HG03457 (cell line): ENCODE measurements around the gene HIP1R.
"Not testable (repeated sequence)": the region's sequence is repeated elsewhere in the genome, so short reads cannot be mapped to it uniquely, and the experiment has no call there.

Experiments
- ATAC-seq: cut with Tn5 transposase; IDR thresholded peaks from one replicate; pipeline ENCODE4 v1.9.1; 2021; ENCODE audit warnings: moderate number of reproducible peaks; ENCODE audit not compliant: unreplicated experiment

The HIP1R gene, protein sequence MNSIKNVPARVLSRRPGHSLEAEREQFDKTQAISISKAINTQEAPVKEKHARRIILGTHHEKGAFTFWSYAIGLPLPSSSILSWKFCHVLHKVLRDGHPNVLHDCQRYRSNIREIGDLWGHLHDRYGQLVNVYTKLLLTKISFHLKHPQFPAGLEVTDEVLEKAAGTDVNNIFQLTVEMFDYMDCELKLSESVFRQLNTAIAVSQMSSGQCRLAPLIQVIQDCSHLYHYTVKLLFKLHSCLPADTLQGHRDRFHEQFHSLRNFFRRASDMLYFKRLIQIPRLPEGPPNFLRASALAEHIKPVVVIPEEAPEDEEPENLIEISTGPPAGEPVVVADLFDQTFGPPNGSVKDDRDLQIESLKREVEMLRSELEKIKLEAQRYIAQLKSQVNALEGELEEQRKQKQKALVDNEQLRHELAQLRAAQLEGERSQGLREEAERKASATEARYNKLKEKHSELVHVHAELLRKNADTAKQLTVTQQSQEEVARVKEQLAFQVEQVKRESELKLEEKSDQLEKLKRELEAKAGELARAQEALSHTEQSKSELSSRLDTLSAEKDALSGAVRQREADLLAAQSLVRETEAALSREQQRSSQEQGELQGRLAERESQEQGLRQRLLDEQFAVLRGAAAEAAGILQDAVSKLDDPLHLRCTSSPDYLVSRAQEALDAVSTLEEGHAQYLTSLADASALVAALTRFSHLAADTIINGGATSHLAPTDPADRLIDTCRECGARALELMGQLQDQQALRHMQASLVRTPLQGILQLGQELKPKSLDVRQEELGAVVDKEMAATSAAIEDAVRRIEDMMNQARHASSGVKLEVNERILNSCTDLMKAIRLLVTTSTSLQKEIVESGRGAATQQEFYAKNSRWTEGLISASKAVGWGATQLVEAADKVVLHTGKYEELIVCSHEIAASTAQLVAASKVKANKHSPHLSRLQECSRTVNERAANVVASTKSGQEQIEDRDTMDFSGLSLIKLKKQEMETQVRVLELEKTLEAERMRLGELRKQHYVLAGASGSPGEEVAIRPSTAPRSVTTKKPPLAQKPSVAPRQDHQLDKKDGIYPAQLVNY

GRCh38 chr12:122834921-122835749 is at the start of gene HIP1R:
Gene HIP1R (plus strand): TSS chr12:122835457. CDS start chr12:122835551, 94 bp downstream.
- ATAC-seq: no peak

GRCh38 chr12:122785503-122785902 is 49.8 kb upstream of the HIP1R start:
- ATAC-seq: no peak

DNA sequence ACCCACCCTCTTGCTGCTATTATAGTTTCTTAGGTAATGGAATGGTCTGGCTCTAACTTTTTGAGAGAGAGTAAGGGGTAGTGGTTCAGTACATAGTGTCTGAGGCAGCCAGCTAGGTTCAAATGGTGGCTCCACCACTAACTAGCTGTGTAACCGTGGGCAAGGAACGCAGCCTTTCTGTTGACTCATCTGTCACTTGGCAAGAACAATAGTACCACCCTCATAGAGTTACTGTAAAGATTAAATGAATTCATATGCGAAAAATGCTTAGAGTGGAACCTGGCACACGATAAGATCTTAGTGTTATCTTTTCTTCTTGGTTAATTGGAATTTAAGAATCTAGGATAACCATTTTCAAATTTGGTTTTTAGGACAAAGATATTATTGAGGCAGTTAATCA is 46.9 kb upstream of the HIP1R start:
- ATAC-seq: no peak

- ATAC-seq: no peak
Measured at GRCh38 chr12:122789637-122790036, 45.6 kb upstream of the HIP1R start.

- ATAC-seq: no peak
Measured at GRCh38 chr12:122790393-122791075, 44.7 kb upstream of the HIP1R start.

DNA sequence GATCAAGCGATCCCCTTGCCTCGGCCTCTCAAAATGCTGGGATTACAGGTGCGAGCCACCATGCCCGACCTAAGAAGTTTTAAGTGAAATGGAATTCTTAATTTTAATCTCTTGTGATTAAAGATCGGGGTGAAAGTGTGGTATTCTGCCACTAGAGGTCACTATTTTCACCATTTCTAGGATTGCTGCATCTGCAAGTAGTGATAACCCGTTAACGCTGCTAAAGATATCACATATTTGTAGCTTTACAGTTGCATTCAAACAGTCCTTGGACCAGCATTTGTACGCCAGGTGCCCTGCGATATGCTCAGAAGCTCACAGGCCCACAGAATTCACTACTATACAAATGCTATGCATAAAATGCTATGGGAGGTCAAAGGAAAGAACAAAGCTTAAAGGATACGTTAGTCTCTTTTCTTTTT is 41.6 kb upstream of the HIP1R start:
- ATAC-seq: no peak

- no peak for ATAC-seq
Measured at GRCh38 chr12:122795807-122796206, 39.5 kb upstream of the HIP1R start.

DNA sequence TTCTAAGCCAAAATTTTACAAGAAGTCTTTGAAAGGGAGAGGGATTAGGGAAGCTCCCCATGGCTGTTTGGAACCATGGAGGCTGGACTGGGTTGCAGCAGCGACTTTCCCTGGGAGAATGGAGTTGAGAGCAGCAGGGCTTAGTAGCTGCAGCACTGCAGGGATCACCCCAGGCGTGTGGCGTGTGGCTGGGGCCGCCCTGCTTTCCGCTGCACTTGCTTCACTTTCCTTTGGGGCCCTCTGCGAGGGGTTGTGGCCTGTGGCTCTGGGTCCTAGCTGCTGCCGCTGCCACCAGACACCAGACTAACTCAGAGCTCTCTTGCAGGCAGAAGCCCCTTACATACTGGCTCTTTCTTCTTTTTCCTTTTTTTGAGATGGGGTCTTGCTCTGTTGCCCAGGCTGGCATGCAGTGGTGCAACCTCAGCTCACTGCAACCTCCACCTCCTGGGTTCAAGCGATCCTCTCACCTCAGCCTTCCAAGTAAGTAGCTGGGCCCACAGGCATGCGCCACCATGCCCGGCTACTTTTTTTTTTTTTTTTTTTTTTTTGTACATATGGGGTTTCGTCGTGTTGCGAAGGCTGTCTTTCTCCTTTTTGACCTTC is 35.5 kb upstream of the HIP1R start:
- no peak for ATAC-seq

DNA sequence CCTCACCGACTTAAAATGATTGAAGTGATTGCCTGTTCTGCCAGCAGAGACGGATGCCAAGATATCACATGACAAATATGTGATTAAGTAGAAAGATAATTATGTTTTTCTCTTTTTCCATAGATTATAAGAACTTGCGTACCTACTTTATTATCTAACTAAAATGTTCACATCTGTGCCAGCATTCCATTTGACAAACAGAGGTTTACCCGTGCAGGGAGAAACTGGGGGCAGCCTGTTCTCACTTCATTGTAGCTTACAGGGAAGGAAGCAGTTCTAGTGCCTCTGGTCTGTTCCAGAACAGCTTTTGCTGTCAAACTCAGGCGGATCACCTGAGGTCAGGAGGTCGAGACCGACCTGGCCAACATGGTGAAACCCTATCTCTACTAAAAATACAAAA is 31.3 kb upstream of the HIP1R start:
- no peak for ATAC-seq

GRCh38 chr12:122804957-122805356 is 30.3 kb upstream of the HIP1R start:
- not testable (repeated sequence) for ATAC-seq

GRCh38 chr12:122807651-122808050 is 27.6 kb upstream of the HIP1R start:
- ATAC-seq: no peak

DNA sequence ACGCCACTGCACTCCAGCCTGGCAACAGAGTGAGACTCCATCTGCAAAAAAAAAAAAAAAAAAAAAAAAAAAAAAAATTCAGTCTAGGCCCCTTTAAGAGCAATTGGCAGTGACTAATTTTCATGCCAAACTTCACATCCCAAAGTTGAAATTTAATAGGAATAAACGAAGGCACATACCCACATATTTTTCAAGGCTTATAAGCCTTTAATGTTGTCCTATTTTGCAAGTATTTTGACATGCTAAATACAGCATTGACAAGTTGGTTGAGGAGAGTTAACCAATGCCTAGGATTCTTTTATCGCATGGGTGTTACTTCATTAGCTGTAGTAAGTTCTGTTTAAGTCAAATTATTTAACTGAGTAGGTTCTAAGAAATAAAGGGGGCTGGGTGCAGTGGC is 23.5 kb upstream of the HIP1R start:
- ATAC-seq: no peak

DNA sequence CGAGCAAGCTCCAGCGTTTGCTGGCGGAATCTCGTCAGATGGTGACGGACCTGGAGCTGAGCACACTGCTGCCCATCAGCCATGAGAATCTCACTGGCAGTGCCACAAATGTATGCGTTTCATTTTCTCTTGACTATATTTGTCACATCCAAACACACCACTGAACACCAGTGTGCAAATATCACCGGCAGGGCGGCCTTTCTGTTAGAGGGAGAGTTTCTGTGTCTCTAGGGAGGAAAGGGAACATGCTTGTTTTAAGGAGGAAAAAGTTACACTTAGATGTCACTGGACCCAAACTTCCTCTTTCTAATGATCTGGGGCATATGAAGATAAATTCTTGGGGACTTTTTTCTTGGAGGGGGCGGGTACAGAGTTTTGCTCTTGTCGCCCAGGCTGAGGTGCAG is 21.9 kb upstream of the HIP1R start:
- no peak for ATAC-seq

DNA sequence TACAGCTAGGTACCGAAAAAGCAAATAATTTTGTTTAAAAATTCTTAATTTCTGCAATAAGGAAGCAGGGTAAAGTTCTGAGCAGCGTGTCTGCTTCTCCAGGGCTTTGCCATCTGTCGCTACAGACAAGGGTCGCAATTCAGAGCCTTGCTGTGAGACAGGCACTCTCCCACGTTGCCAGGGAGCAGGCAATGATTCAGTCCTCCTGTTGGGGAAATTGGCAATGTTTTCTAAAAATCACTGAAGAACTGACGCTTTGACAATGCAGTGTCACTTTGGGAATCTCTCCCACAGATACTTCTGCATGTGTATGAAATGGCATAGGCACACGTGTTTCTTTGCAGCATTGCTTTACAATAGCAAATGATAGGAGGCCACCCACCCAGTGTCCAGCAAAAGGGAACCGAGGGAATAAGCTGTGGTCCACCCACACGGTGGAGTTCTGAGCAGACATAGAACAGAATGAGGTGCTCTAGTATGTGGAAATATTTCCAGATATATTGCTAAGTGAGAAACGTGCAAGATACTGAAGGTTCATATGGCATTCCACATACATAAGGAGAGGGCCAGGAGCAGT is 16.0 kb upstream of the HIP1R start:
- no peak for ATAC-seq

DNA sequence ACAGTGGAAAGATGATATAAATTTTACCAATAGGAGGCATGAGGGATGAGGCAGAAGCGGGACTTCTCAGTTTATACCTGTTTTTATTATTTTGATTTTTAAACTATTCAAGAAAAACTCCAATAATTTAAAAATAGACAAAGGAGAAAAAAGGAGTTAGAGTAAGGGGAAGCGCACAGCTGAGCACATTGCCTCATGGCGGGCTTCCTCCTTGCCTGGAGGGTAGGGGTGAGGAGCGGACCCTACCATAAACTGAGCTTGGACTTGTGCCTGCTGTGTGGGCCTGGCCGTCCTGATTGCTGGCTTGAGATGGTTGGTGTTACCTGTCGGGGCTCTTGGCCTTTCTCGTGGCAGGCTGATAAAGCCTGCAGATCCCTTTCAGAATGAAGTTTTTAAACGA is 15.1 kb upstream of the HIP1R start:
- no peak for ATAC-seq

DNA sequence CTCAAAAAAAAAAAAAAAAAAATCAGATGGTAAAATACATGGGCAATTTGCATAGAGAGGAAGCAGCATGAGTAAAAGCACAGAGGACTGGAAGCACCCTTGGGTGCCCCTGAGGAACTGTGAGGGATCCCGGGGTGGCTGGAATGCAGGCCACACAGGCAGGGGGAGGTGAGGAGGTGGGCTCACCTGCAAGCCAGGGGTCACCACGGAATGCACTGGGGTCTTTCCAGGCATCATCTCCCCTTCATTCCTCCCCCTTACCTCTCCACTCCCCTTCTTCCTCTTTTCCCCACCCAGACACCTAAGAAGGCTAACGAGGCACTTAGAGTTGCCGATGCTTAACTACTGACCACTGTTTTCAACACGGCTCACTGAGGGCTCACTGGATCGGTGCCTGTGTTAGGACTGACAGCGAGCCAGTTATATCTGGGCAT is 14.4 kb upstream of the HIP1R start:
- ATAC-seq: no peak

DNA sequence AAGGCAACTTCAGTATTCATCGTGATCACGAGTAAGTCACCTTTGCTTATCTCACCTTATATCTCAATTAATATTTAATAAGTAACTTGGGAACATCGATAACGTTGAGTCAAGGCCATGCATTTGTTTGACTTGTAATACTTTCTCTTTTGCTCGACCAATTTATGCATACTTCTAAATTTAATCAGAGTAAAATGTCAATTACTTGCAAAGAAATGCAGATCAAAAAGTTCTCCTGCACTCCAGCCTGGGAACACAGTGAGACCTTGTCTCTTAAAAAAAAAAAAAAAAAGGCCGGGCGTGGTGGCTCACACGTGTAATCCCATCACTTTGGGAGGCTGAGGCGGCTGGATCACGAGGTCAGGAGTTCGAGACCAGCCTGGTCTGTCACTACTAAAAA is 11.8 kb upstream of the HIP1R start:
- no peak for ATAC-seq

DNA sequence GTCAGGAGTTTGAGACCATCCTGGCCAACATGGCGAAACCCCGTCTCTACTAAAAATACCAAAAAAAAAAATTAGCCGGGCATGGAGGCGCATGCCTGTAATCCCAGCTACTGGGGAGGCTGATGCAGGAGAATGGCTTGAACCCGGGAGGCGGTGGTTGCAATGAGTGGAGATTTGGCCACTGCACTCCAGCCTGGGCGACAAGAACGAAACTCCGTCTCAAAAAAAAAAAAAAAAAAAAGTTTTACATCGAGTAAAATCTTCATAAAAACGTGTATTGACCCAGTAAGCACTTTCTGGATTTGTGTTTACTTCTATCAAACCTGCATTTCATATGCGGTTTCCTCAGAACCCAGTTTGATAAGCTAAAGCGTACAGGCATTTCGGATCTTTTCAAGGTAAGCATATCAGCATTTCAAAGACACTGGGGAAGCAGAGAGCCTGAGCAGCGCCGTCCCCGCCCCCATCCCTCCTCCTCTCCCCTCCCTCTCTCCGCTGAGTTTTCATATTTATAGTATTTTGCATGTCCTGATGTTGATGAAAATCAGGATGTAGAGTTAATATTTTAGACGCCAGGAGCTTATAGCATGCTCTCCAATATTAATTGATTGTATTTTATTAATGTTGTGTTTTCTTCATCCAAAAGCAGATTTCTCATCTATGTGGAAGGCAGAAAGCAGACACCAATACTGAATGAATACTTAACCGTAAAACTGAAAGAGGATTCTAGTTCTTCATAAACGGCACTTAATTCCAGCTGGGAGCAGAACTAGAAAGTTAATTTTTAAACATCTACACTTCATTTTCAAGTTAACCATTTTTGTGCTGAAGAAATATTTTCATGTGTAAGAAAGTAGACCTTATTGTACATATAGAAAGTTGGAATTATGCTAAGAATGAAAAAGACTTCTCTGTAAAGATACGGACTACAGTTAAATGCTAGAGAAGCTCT is 9.2 kb upstream of the HIP1R start:
- no peak for ATAC-seq
